Stimulated activated memory B cell treated with anti-CD40 and anti-IgM and Interleukin-4, amounts not matched to agents 10 μg/mL and 1 μg/mL and 100 μg/mL, for 72 hours (primary cell): Measurements from ENCODE around the gene ZNF628.

Experiments used
- ATAC-seq: fragments of 150-1000 bp; cut with Tn5 transposase; 2 replicates; pipeline ENCODE4 v1.10.0; 2021
- H3K27ac Mint-ChIP-seq: one replicate; pipeline ENCODE4 v1.8.0; 2022; ENCODE audit warnings: mild to moderate bottlenecking, mixed read lengths
- H3K27me3 Mint-ChIP-seq: one replicate; pipeline ENCODE4 v1.8.0; 2022; ENCODE audit warnings: mixed read lengths
- H3K36me3 Mint-ChIP-seq: one replicate; pipeline ENCODE4 v1.8.0; 2022; ENCODE audit warnings: mixed read lengths
- H3K4me1 Mint-ChIP-seq: one replicate; pipeline ENCODE4 v1.8.0; 2022; ENCODE audit warnings: mixed read lengths
- H3K4me3 Mint-ChIP-seq: one replicate; pipeline ENCODE4 v1.8.0; 2022; ENCODE audit warnings: mild to moderate bottlenecking, moderate library complexity, mixed read lengths
- H3K9me3 Mint-ChIP-seq: one replicate; pipeline ENCODE4 v1.8.0; 2022; ENCODE audit warnings: mixed read lengths

The ZNF628 gene

GRCh38 chr19:55476100-55476775 is at the start of gene ZNF628:
ZNF628 (plus strand) TSS chr19:55476617; CDS start chr19:55479911, 3,294 bp downstream.
- Mint-ChIP-seq H3K27me3 (no peaks in the 10 kb centered on the region), H3K4me3 (peak within 1 kb of the TSS; percentile 90), H3K4me1 (peaks cover 41% of the 10 kb centered on the region), H3K9me3 (no peaks in the 10 kb centered on the region), H3K27ac (peak within 1 kb of the TSS; percentile 90), H3K36me3 (peaks cover 24% of the 10 kb centered on the region)
- ATAC-seq, result peak; percentile 97

GRCh38 chr19:55431183-55431582 is 45.2 kb upstream of the ZNF628 start:
- Mint-ChIP-seq H3K27me3 (peaks cover 54% of the 10 kb centered on the region), H3K9me3 (peaks cover 5% of the 10 kb centered on the region), H3K27ac (no peak overlapping the region)

DNA sequence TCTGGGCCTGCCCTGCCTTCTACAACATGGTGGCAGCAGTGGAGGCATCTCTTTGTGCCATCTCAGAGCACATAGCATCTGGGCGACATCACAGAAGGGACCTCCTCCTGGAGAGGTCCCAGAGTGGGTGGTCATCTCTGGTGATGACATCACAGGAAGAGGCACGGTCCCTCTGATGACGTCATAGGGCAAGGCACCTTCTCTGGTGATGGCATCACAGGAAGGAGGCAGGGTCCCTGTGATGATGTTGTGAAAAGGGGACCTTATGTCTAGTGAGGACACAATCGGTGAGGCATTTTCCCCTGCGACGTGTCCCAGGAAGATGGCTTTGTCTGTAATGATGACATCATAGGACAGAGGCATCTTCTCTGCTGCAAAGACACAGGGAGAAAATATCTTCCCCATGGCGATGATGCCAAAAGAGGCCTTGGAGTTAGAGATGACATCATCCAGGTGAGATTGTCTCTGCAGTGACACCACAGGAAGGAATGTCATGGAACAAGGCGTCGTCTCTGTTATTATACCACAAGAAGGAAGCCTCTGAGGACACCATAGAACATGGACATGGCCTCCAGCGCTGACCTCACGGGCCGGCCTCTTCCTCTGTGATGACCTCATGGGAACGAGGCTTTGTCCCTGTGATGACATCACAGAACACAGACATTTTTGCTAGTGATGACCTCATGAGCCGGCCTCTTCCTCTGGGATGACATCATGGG is 44.0 kb upstream of the ZNF628 start:
- no peaks in the 10 kb centered on the region for H3K4me1 Mint-ChIP-seq
- no peak overlapping the region for H3K27ac Mint-ChIP-seq
- no peaks in the 10 kb centered on the region for H3K36me3 Mint-ChIP-seq
- peaks cover 5% of the 10 kb centered on the region for H3K9me3 Mint-ChIP-seq
- peaks cover 66% of the 10 kb centered on the region for H3K27me3 Mint-ChIP-seq
- H3K4me3 Mint-ChIP-seq, result no peak overlapping the region
- no peak for ATAC-seq

More at GRCh38 chr19:55431183-55431582, 45.2 kb upstream of the ZNF628 start:
- ATAC-seq, result no peak
- Mint-ChIP-seq H3K4me3 (no peak overlapping the region), H3K36me3 (no peaks in the 10 kb centered on the region), H3K4me1 (no peaks in the 10 kb centered on the region)

DNA sequence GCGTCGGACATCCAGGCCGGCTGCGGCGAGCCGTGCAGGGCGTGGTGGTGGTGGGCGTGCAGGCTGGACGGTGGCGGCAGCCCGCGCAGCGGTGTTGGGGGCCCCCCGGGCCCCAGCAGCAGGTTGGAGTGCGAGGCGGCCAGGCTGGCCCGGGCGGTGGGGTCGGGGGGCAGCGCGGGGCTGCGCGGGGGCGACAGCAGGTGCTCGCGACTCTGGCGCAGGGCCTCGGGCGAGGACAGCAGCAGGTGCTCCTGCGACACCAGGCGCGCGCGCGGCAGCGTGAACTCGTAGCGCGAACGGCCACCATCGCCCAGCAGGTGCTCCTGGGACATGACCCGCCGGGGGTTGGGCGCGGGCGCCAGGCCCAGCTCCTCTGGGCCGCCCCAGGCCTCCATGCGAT is 43.1 kb upstream of the ZNF628 start:
- no peak overlapping the region for H3K4me3 Mint-ChIP-seq
- peak; percentile 24 for ATAC-seq
- H3K9me3 Mint-ChIP-seq, result peaks cover 5% of the 10 kb centered on the region
- H3K27ac Mint-ChIP-seq, result no peak overlapping the region
- no peaks in the 10 kb centered on the region for H3K36me3 Mint-ChIP-seq
- no peaks in the 10 kb centered on the region for H3K4me1 Mint-ChIP-seq
- peaks cover 68% of the 10 kb centered on the region for H3K27me3 Mint-ChIP-seq

- peaks cover 68% of the 10 kb centered on the region for H3K27me3 Mint-ChIP-seq
- no peak overlapping the region for H3K27ac Mint-ChIP-seq
- H3K36me3 Mint-ChIP-seq, result peaks cover 4% of the 10 kb centered on the region
- H3K4me1 Mint-ChIP-seq, result peaks cover 6% of the 10 kb centered on the region
- ATAC-seq, result no peak
- H3K9me3 Mint-ChIP-seq, result peaks cover 5% of the 10 kb centered on the region
- no peak overlapping the region for H3K4me3 Mint-ChIP-seq
Measured at GRCh38 chr19:55434356-55434919, 42.0 kb upstream of the ZNF628 start.

- Mint-ChIP-seq H3K27ac (no peak overlapping the region), H3K27me3 (peaks cover 68% of the 10 kb centered on the region), H3K4me3 (no peak overlapping the region), H3K36me3 (peaks cover 5% of the 10 kb centered on the region), H3K9me3 (peaks cover 5% of the 10 kb centered on the region), H3K4me1 (peaks cover 12% of the 10 kb centered on the region)
- no peak for ATAC-seq
Measured at GRCh38 chr19:55435020-55435419, 41.4 kb upstream of the ZNF628 start.

GRCh38 chr19:55436847-55437246 is 39.6 kb upstream of the ZNF628 start:
- no peak overlapping the region for H3K4me3 Mint-ChIP-seq
- no peak for ATAC-seq
- peaks cover 68% of the 10 kb centered on the region for H3K27me3 Mint-ChIP-seq

DNA sequence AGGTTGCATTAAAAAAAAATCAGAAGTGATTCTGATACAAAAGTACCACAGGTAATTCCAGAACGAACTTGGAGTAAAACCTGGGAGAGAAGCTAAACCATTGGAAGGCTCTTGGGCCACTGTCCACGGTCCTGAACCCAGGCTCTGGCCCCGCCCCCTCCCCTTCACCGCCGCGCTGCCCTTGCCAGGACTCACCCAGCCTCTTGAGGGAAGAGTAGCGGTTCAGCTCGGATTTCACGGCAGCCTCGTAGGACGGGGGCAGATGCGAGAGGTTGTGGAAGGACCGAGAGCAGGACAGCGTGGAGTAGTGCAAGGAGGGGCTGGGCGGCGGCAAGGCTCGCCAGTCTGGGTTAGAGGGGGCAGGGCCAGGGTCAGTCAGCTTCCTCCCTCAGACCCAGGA is 39.0 kb upstream of the ZNF628 start:
- H3K4me1 Mint-ChIP-seq, result peaks cover 25% of the 10 kb centered on the region
- peaks cover 5% of the 10 kb centered on the region for H3K36me3 Mint-ChIP-seq
- no peak overlapping the region for H3K27ac Mint-ChIP-seq
- peaks cover 68% of the 10 kb centered on the region for H3K27me3 Mint-ChIP-seq
- ATAC-seq, result no peak
- H3K4me3 Mint-ChIP-seq, result no peak overlapping the region
- H3K9me3 Mint-ChIP-seq, result no peaks in the 10 kb centered on the region

More at GRCh38 chr19:55436847-55437246, 39.6 kb upstream of the ZNF628 start:
- Mint-ChIP-seq H3K9me3 (no peaks in the 10 kb centered on the region), H3K4me1 (peaks cover 25% of the 10 kb centered on the region), H3K36me3 (peaks cover 5% of the 10 kb centered on the region), H3K27ac (no peak overlapping the region)

- Mint-ChIP-seq H3K27ac (no peak overlapping the region), H3K27me3 (peaks cover 78% of the 10 kb centered on the region), H3K9me3 (no peaks in the 10 kb centered on the region), H3K4me3 (no peak overlapping the region), H3K4me1 (peaks cover 32% of the 10 kb centered on the region), H3K36me3 (peaks cover 5% of the 10 kb centered on the region)
- no peak for ATAC-seq
Measured at GRCh38 chr19:55439052-55439451, 37.4 kb upstream of the ZNF628 start.

DNA sequence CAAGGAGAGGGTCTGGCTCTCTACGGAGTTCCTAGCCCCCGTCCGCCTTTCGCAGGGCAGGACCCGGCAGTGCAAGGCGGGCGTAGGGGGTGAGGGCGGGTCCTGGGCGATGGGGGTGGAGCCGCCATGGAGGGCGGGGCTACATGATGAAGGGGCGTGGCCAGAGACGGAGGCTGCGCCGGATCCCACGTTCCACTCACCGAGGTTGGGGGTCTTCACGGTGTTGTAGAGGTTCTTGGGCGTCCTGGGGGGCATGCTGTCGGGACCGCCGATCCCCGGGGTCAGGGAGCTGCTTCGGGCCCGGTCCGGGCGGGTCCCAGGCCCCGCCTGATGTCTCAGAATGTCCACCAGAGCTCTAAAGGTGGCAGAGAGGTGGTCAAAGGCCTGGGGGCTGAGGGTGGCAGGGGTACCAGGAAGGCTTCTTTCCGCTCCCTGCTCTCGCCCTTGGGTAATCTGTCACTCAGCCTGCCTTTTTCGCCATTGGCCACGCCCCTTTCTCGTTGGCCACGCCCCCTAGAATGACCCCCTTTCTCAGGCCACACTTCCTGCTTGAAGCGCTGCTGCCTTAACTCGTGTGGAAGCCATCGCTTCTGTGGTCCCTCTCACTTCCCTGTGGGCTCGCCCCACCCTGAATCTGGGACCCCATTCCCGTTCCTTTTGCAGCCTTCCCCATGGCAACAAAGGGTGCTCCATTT is 35.9 kb upstream of the ZNF628 start:
- no peak for ATAC-seq
- H3K9me3 Mint-ChIP-seq, result no peaks in the 10 kb centered on the region
- H3K36me3 Mint-ChIP-seq, result peaks cover 5% of the 10 kb centered on the region
- peaks cover 90% of the 10 kb centered on the region for H3K27me3 Mint-ChIP-seq
- peaks cover 32% of the 10 kb centered on the region for H3K4me1 Mint-ChIP-seq
- H3K4me3 Mint-ChIP-seq, result peak overlapping the region; percentile 2
- no peak overlapping the region for H3K27ac Mint-ChIP-seq

- no peak overlapping the region for H3K27ac Mint-ChIP-seq
- no peaks in the 10 kb centered on the region for H3K9me3 Mint-ChIP-seq
- peaks cover 32% of the 10 kb centered on the region for H3K4me1 Mint-ChIP-seq
- H3K36me3 Mint-ChIP-seq, result peaks cover 5% of the 10 kb centered on the region
- peak overlapping the region; percentile 45 for H3K4me3 Mint-ChIP-seq
- H3K27me3 Mint-ChIP-seq, result peaks cover 89% of the 10 kb centered on the region
- ATAC-seq, result peak; percentile 56
Measured at GRCh38 chr19:55441319-55441691, 35.1 kb upstream of the ZNF628 start.

DNA sequence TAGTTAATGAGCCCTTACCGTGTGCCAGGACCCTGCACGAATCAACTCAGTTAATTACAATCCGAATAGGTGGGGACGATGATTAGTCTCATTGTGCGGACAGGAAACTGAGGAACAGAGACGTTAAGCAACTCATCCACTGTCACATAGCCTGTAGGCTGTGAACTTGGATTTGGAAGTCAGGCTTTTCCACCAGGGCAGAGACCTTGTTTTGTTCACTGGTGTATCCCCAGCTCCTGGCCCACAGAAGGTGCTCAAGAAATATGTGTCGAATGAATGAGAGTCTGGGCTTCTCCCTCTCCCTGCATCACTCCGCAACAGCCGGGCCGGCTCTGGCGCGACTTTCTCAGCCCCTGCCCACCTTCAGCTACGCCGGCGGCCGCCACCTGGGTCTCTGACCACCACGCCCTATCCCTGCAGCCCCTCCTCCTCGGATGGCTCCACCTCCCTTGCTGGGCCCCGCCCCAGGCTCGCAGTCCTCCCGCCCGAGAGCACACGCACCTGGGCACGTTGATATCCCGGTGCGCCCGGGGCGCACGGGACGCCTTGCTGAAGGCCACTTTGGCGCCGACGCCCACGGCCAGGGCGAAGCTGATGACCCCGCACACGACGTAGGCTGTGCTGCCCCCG is 34.6 kb upstream of the ZNF628 start:
- peak overlapping the region; percentile 45 for H3K4me3 Mint-ChIP-seq
- peaks cover 32% of the 10 kb centered on the region for H3K4me1 Mint-ChIP-seq
- H3K27me3 Mint-ChIP-seq, result peaks cover 84% of the 10 kb centered on the region
- no peak for ATAC-seq
- H3K36me3 Mint-ChIP-seq, result peaks cover 5% of the 10 kb centered on the region
- no peak overlapping the region for H3K27ac Mint-ChIP-seq
- H3K9me3 Mint-ChIP-seq, result no peaks in the 10 kb centered on the region

DNA sequence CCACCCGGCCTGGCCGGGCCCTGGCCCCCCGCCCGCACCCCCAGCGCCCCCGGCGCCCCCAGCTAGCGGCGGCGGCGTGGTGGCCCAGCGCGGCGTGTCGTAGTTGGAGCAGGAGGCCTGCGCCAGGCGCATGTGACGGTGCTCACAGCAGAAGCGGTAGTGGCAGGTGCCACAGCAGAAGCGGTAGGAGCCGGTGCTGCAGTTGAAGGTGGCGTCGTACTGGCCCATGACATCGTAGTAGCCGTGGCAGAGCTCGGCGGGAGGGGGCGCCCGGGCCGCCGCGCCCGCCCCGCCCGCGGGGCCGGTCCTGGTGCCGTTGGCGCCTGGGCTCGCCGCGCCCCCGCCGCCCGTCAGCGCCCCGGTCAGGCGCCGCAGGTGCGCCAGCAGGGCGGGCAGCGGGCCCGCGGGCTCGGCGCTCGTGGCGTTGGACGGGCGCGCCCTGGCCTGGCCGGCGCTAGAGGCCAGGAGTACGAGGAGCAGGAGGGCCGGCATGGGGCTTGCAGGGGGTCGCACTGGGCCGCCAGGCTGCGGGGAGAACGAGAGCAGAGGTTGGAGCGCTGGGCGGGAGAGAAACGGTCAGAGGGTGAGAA is 34.0 kb upstream of the ZNF628 start:
- Mint-ChIP-seq H3K4me1 (peaks cover 32% of the 10 kb centered on the region), H3K27me3 (peaks cover 77% of the 10 kb centered on the region), H3K27ac (no peak overlapping the region), H3K9me3 (no peaks in the 10 kb centered on the region), H3K4me3 (peak overlapping the region; percentile 34), H3K36me3 (peaks cover 5% of the 10 kb centered on the region)
- ATAC-seq, result no peak

GRCh38 chr19:55443045-55443823 is 33.2 kb upstream of the ZNF628 start, which contains the start of gene SHISA7:
SHISA7 (minus strand) TSS chr19:55443300; CDS start chr19:55442863, 437 bp downstream.
- peaks cover 70% of the 10 kb centered on the region for H3K27me3 Mint-ChIP-seq
- peak within 1 kb of the TSS; percentile 34 for H3K4me3 Mint-ChIP-seq
- no peaks in the 10 kb centered on the region for H3K9me3 Mint-ChIP-seq
- H3K36me3 Mint-ChIP-seq, result peaks cover 5% of the 10 kb centered on the region
- no peak for ATAC-seq
- H3K27ac Mint-ChIP-seq, result no peak within 1 kb of the TSS
- peaks cover 32% of the 10 kb centered on the region for H3K4me1 Mint-ChIP-seq
